Measurements from ENCODE around the gene ABCA9. TPM values are rescaled to one million over a fixed set of nuclear protein-coding genes. Genes with fewer than 3 reads are reported as not detected.

ABCA9 gene
- total RNA-seq, 1 experiment from 2014 or later, result not detected

DNA sequence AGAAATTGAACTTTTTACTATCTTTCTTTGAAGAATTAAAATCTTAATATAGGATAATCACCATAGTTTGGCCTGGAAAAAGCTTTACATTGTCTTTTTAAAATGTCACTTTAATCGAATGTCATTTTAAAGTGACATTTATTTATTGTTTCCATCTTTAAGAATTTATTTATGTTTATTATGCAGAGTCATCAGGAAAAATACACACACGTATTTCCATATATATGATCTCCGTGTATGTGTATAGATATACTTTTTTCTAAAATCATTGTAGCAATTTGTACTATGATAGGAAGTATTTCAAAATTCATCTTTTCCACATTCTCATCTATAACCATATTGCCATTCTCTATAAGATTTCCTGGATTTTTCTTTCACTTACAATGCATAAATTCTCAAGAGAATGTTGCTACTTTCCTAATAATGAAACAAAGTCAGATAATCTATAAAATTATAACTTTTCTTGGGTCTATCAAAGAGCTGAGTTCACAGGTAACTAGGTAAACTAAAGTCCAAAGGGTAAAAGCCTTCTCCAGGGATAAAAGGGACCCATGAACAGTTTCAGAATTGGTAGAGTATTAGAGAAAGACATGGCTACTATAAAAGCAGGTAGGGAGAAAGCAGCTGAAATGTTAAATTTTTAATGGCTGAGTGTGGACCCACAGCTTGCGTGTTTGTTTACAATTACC is 117.5 kb downstream of the ABCA9 start:
- Histone ChIP-seq H3T11ph (ENCODE audit: low read length) (no peak overlapping the region), H3K56ac (ENCODE audit: insufficient read length, low read depth, low read length) (no peak overlapping the region), H4K20me1 (ENCODE audit: control insufficient read depth, insufficient read depth, insufficient read length) (no peaks in the 10 kb centered on the region), H3K4me2 (ENCODE audit: insufficient read depth, insufficient read length, low read length) (no peak overlapping the region), H3K9ac (ENCODE audit: extremely low read depth, insufficient read length, low read length) (no peak overlapping the region), H3K23me2 (ENCODE audit: insufficient read length, low read depth, low read length, poor library complexity, severe bottlenecking) (no peaks in the 10 kb centered on the region), H3K79me1 (ENCODE audit: insufficient read depth, low read depth, low read length, poor library complexity, severe bottlenecking) (no peaks in the 10 kb centered on the region), H3K4ac (ENCODE audit: low read depth, low read length) (no peak overlapping the region), H3K9me3 (ENCODE audit: control insufficient read depth, low read depth, low read length) (no peaks in the 10 kb centered on the region), H4K8ac (replicated peaks; ENCODE audit: insufficient read length, low read depth, low read length) (no peak overlapping the region), H2AK5ac (ENCODE audit: insufficient read length, low read length) (no peak overlapping the region), H4K5ac (ENCODE audit: insufficient read length, low read depth, low read length) (no peak overlapping the region), H4K91ac (ENCODE audit: insufficient read length, low read depth, low read length) (no peak overlapping the region), H3K18ac (ENCODE audit: insufficient read length, low read depth, low read length) (no peak overlapping the region), H3K27me3 (ENCODE audit: insufficient read depth, low read length) (no peaks in the 10 kb centered on the region), H3K14ac (ENCODE audit: insufficient read depth, low read length) (no peak overlapping the region), H2BK15ac (ENCODE audit: low read depth, low read length) (no peak overlapping the region), H3K27ac (ENCODE audit: insufficient read length, low read depth, low read length) (no peak overlapping the region), H2BK5ac (ENCODE audit: insufficient read length, low read length) (no peak overlapping the region), H2BK12ac (ENCODE audit: insufficient read length, low read depth, low read length) (no peak overlapping the region), H3K23ac (ENCODE audit: insufficient read length, low read depth, low read length) (no peak overlapping the region), H3K4me1 (ENCODE audit: insufficient read depth, low read length) (no peaks in the 10 kb centered on the region), H2AFZ (ENCODE audit: low read length) (no peak overlapping the region), H2BK120ac (ENCODE audit: low read depth, low read length, poor library complexity, severe bottlenecking) (no peak overlapping the region), H2BK20ac (ENCODE audit: low read depth, low read length, poor library complexity, severe bottlenecking) (no peak overlapping the region), H3K79me2 (ENCODE audit: insufficient read depth, low read length) (no peaks in the 10 kb centered on the region)
- no peaks in the 10 kb centered on the region for H3K36me3 Mint-ChIP-seq (ENCODE audit: insufficient read depth in 1 of 3, low read depth in 3 of 3)
- no peaks in the 10 kb centered on the region for H3K4me1 Mint-ChIP-seq
- TF ChIP-seq, protein P1, sequence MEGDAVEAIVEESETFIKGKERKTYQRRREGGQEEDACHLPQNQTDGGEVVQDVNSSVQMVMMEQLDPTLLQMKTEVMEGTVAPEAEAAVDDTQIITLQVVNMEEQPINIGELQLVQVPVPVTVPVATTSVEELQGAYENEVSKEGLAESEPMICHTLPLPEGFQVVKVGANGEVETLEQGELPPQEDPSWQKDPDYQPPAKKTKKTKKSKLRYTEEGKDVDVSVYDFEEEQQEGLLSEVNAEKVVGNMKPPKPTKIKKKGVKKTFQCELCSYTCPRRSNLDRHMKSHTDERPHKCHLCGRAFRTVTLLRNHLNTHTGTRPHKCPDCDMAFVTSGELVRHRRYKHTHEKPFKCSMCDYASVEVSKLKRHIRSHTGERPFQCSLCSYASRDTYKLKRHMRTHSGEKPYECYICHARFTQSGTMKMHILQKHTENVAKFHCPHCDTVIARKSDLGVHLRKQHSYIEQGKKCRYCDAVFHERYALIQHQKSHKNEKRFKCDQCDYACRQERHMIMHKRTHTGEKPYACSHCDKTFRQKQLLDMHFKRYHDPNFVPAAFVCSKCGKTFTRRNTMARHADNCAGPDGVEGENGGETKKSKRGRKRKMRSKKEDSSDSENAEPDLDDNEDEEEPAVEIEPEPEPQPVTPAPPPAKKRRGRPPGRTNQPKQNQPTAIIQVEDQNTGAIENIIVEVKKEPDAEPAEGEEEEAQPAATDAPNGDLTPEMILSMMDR (conservative IDR thresholded peaks at IDR 0.05), result no peak
- H3K27me3 Mint-ChIP-seq (ENCODE audit: low read depth), result no peaks in the 10 kb centered on the region
- DNase-seq, result no peak
- WGBS (ENCODE audit: extremely low coverage, insufficient read length, low lambda C conversion rate), result no CpG with 5 or more reads among the region's 4 CpGs
- 0 out of 5 replicates have a peak, but pooled peaks cover 0 to 3% of the 10 kb centered on the region in 2 experiments for H3K9me3 Mint-ChIP-seq
- no peak overlapping the region for H3K4me3 Mint-ChIP-seq
- no peak overlapping the region for H3K27ac Mint-ChIP-seq

All from H9 (cell line).